Measurements from ENCODE around the gene ZSCAN21.

DNA sequence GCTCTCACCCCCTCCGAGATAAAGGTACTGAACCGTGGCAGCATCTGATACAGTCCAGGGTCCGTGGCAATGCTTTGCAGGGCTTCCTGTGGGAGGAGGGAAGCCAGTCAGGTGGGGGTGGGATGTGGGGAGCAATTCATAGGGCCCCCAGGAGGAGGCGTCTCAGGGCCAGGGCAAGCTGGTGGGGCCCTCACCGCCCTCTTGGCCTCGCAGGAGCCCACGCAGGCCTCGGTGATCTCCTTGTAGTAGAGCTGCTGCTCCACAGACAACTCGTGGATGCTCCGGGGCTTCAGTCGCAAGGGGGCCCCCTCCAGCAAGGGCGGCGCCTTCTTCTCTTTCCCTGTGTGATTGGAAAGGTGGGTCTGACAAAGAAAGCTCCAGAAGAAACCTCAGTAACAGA is 62.3 kb downstream of the ZSCAN21 start:
- no peak for TF ChIP-seq CTCF (IDR thresholded peaks at IDR 0.05)
- no peak for TF ChIP-seq POLR2A (IDR thresholded peaks at IDR 0.05)

All from thyroid gland (tissue), 4 donors.